Omental fat pad (tissue), 4 donors: ENCODE data around the gene ZFX. TPM values are rescaled to one million over a fixed set of nuclear protein-coding genes. Genes with fewer than 3 reads are reported as not detected.

ENCODE experiments used
- ATAC-seq: fragments of 150-250 bp; one replicate; pipeline ENCODE4 v1.9.1; 2016; ENCODE audit warnings: mild to moderate bottlenecking, moderate library complexity; ENCODE audit not compliant: low FRiP score
- DNase-seq: peaks from one replicate; pipeline ENCODE4 v3.0.0-alpha.2; 2019; ENCODE audit warnings: low spot score
- total RNA-seq, 4 donors: library from RNA; depleted of rRNA; stranded (reverse); fragments of >200 nt; gene quantifications; one replicate each; pipeline ENCODE4 v1.1.0, GENCODE V29; 2016
- TF ChIP-seq, protein P1 (sequence below), 3 donors: fragments of 450-650 bp; IDR thresholded peaks; one replicate each; pipeline ENCODE4 v1.5.1; 2016 to 2017; ENCODE audit warnings: antibody characterized with exemption in 3 of 3, mild to moderate bottlenecking in 3 of 3, moderate library complexity in 2 of 3

The ZFX gene
- 10 to 100 TPM; 40.4 to 78.2 (median 44.9) TPM for total RNA-seq

DNA sequence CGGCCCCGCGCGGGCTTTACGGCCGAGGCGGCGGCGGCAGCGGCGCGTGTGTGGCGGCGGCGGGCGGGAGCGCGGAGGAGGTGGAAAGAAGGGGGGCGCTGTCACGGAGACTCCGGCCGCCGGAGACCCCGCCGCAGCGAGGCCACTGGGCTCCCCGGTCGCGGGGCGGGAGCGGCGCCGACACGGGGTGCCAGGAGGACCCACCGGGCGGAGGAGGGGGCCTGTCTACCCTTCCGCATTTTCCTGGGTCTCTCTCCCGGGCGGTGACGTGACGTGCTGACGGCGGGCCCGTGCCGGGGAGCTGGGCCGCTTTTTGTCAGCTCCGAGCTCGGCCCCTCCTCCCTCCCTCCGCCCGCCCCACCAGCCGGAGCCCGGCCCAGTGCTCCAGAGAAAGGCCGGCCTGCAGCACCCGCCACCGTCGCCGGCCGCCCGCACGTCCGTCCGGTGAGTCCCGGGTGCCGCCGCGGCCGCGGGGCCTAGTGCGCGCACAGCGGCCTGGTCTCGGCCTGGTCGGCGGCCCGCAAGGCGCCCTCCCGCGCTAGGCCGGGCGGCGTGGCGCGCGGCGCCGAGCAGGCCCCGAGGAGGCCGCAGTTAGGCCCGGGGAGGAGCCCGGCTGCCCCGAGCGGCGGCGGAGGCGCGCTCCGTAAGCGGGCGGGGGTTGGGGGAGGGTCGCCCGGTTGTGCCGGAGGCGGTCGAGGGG lies at the start of gene ZFX:
TSS of gene ZFX (plus strand) at position 379 of the 700 bp plus-strand sequence. CDS start 23,014 bp downstream, outside the sequence.
- DNase-seq, result no peak
- peak; percentile 65 for ATAC-seq
- TF ChIP-seq, protein P1, sequence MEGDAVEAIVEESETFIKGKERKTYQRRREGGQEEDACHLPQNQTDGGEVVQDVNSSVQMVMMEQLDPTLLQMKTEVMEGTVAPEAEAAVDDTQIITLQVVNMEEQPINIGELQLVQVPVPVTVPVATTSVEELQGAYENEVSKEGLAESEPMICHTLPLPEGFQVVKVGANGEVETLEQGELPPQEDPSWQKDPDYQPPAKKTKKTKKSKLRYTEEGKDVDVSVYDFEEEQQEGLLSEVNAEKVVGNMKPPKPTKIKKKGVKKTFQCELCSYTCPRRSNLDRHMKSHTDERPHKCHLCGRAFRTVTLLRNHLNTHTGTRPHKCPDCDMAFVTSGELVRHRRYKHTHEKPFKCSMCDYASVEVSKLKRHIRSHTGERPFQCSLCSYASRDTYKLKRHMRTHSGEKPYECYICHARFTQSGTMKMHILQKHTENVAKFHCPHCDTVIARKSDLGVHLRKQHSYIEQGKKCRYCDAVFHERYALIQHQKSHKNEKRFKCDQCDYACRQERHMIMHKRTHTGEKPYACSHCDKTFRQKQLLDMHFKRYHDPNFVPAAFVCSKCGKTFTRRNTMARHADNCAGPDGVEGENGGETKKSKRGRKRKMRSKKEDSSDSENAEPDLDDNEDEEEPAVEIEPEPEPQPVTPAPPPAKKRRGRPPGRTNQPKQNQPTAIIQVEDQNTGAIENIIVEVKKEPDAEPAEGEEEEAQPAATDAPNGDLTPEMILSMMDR (IDR thresholded peaks at IDR 0.05), result no peak

DNA sequence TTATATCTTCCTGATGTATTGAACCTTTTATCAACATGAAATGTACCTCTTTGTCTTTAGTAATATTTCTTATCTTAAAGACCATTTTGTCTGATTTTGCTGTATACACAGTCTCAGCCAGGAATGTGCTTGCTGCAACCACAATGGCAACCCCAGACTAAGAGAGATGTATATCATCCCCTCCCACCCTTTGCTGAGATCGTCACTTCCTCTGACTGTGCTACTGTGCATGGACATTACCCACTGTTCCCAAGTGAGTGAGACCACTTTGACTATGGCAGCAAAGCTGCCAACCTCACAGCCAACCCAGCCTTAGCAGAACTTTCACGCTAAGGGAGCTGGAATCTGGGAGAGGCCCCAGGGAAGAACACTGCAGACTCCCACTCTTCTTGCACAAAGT lies 48.8 kb upstream of the ZFX start:
- TF ChIP-seq, protein P1 (IDR thresholded peaks at IDR 0.05), result no peak
- ATAC-seq (no peak), DNase-seq (no peak)

DNA sequence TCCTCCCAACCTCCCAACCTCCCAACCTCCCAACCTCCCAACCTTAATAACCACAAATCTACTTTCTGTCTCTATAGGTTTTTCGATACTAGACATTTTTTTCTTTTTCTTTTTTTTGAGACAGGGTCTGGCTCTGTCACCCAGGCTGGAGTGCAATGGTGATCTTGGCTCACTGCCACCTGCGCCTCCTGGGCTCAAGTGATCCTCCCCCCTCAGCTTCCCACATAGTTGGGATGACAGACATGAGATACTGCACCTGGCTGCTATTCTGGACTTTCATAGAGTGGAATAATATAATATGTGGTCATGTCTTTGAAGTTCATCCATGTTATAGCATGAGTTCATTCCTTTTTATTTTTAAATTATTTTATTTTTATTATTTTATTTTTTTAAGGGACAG lies 39.5 kb upstream of the ZFX start:
- TF ChIP-seq, protein P1 (IDR thresholded peaks at IDR 0.05), result no peak
- ATAC-seq (no peak), DNase-seq (no peak)

DNA sequence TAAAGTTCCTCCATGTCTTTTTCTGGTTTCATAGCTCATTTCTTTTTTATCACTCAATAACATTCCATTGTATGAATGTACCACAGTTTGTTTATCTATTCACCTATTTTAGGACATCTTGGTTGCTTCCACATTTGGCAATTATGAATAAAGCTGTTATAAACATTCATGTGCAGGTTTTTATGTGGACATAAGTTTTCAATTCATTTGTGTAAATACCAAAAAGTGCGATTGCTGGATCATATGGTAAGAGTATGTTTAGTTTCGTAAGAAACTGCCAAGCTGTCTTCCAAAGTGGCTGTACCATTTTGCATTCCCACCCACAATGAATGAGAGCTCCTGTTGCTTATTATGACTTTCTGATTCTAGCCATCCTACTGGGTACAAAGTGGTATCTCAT lies 36.3 kb upstream of the ZFX start:
- DNase-seq, result no peak
- ATAC-seq, result no peak
- TF ChIP-seq, protein P1 (IDR thresholded peaks at IDR 0.05), result no peak

DNA sequence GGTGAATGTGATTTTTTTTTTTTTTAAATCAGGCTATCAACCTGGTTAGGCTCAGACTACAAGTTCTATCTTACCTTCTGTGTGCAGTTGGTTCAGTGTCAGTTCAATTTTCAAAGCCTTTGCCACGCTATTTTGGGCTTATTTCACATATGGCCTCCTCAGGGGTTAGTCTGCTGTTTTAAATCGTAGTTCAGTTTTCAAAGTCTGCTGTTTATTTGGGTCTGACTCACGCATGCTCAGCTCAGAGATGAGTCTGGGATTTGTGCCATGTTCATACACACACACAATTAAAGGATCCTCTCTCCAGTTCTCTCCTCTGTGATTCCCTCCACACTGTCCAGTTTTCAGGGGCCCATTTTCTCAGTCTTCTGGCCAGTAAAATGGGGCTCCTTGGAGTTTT lies 32.3 kb upstream of the ZFX start:
- ATAC-seq (peak; percentile 62), DNase-seq (no peak)
- TF ChIP-seq, protein P1 (IDR thresholded peaks at IDR 0.05), result no peak

DNA sequence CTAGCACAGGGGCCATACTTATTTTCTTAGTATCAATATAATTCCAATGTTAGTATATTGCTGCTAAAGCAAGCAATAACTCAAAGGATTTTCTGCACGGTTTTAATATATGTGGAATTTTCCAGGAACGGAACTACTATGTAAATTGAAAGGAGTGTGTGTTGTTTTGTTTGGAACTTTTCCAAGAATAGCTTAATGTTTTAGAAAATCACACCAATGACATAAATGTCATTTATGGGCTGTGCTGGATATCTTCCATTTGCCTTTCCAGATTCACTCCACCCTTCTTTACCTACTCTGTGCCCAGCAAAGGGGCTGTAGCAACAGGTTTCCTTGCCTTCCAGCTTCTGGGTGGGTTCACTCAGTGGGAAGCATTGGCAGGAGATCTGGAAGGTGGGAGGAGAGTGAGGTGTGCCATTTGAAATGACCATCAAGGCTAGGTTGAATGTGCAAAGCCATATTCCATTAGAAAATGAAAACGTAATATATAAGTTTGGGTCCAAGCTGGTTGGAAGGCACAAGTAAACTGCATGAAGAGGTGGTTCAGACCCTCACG lies 25.2 kb upstream of the ZFX start:
- DNase-seq (no peak), ATAC-seq (no peak)
- TF ChIP-seq, protein P1 (IDR thresholded peaks at IDR 0.05), result no peak
